Stimulated activated naive CD4-positive, alpha-beta T cell treated with Interleukin-2 at 50 U/mL for 16 hours (primary cell): ENCODE measurements around the gene SLC29A1.

Experiments used
- DNase-seq: peaks from one replicate; lab custom pipeline; 2025; lab: John Stamatoyannopoulos, UW

The SLC29A1 gene

DNA sequence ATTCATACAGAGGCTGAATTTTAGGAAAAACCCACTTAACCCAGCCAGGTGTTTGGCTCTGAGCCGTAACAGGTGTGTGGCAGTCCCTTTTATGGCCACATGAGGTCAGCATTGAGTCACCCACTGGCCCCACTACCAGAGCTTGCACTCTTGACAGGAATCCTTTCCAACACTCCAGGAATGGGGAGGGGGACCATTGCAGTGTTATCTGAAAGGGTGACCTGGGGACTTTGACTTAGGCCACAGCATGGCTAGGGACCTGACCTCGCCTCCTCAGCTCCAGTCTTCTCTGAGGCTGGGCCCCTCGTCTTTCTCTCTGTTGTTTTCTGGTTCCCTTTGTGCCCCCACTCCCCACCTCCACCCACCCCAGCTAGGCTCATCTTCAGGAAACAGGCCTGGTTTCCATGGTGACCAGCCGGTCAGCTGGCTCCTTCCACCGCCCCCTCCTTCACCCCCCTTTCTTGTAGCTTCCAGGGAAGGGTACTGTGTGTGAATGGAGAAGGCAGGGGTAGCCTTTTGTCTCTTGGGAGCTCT is 44.8 kb downstream of the SLC29A1 start:
- DNase-seq = peak; percentile 34

DNA sequence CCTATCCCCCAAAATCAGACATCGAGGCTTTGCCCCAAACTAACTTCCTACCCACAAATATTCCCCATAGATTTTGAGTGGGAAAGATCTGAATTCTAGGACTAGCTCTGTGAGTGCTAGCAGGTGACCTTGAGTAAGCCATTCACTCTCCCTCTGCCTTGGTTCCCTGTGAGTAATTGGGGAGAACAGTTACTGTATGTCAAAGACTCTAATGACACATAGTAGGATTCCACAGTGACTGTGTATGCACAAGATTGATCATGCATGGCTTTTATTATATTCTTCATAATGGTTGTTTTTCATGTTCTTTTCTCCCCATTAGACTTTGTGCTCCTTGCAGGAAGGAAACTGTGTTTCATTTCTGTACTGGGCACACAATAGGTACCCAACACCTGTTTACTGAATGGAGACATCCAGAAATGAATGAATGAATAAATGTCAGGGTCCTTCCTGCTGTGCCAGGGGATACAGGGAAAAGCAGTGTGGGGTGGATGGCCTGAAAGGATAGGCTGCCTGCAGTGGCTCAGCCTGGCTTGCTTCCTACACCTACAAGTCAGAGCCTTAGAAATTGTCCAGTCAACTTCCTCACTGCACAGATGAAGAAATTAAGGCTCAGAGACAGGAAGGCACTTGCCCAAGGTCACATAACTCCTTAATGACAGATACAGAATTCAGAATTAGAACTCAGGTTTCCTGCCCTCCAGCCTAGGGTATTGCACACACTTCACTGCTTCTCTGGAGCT is 46.0 kb downstream of the SLC29A1 start:
- no peak for DNase-seq

DNA sequence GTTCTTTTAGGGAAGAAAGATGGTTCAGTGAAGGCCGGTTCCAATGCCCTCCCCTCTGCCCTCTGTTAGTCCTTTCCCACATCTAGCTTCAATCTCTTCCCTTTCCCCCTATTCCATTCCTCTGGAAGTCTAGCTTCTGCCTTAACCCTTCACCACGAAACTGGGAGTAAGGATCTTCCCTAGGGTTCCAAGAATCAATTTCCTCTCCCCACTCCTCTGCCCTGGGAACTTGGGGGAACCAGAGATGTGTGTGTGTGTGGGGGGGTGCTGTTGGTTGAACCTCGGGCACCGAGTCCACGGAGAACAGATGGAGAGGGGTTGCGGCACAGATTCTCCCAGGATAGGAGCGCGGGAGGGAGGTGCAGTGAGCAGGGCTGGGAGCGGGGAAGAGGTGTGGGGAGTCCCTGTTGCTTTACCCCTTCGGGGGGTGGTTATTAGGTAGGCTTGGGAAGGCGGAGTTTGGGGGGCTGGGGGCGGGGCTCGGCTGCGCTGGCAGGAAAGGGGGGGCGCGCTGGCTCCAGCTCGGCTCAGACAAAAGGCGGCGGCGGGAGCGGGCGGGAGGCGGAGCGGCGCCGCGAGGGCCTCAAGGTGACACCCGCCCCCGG is 46.6 kb downstream of the SLC29A1 start, which contains the start of gene TMEM151B:
Gene TMEM151B (plus strand): TSS at position 530 of the 605 bp plus-strand sequence. CDS start 293 bp downstream, outside the sequence.
- DNase-seq = no peak

DNA sequence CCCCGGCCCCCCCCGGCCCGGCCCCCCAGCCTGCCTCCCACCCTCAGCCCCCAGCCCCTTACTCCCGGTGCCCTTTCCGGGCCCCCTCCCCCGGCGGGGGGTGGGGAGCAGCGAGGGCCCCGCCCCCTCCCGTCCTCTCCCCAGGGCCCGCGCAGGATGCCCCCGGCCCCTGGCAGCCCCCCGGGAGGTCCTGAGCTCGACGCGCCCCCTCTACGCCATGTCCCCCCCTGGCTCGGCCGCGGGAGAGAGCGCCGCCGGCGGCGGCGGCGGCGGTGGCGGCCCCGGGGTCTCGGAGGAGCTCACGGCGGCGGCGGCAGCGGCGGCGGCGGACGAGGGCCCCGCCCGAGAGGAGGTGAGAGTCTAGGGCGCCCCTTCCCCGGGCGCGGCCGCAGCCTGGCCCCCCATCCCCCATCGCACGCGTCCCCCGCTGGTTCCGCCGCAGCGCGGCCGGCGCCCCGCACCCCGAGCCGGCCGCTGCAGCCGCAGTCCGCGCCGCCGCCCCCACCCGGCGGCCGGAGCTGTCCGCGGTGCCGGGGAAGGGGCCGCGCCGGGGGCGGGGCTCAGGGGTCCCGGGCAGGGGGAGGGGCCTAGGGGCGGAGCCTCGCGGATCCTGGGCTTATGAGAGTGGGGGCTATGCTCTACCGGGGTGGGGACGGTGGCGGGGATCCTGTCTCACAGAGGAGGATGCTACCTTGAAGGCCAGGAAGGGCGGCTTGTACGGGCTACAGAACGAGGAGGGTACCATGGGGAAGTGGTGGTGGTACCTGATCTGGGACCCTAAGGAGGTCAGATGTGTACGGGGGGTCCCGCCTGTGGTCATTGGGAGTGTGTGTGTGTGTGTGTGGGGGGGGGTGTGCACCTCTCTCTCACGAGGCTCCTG is 47.4 kb downstream of the SLC29A1 start:
- no peak for DNase-seq

DNA sequence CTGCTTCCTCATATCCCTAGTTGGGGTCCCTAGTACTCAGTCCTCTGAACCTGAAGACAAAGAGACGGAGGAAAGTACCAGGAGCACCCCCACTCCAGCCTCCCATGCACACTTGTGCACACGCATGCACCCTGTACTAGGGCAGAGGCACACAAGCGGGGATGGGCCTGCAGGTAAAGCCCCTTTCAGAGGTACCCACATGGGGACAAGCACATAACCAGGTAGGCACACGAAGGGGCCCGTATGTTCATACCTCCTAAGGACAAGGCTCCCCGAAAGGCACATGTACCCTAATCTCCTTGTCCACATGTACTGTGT is 48.0 kb downstream of the SLC29A1 start:
- no peak for DNase-seq

DNA sequence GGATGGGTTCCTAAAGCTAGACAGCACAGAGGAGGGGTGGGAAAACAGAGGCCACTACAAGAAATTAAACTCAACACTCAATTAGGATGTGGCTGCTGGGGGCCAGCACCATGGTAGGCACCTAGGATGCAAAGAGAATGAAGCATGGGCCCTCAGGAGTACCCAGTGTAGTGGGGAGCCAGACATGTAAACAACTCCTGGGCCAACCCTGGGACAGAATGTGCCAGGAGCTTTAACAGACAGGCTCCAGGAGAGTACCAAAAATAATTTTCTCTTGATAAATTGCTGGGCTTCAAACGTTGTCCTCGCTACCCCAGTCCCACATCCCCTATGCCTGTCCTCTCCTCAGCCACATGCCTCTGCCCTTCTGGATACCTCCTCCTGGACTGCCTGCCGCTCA is 48.5 kb downstream of the SLC29A1 start:
- DNase-seq = no peak

DNA sequence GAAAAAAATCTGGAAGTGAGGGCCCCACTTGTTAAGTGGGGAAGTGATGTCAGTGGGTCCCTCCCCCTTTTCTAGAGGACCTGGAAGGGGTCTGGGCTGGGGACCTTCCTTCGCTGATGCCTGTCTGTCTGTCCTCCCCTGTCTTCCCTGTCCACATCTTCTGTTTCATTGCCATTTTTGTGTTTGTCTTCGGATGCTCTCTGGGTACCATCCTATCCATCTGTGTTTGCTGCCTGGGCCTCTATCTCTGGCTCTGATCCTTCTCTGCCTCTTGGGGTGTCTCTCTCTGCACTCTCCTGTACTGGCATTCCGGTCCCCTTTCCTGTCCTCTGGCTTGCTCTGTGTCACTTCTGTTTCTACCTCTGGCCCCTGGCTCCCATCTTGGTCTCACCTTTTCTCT is 49.1 kb downstream of the SLC29A1 start:
- no peak for DNase-seq

DNA sequence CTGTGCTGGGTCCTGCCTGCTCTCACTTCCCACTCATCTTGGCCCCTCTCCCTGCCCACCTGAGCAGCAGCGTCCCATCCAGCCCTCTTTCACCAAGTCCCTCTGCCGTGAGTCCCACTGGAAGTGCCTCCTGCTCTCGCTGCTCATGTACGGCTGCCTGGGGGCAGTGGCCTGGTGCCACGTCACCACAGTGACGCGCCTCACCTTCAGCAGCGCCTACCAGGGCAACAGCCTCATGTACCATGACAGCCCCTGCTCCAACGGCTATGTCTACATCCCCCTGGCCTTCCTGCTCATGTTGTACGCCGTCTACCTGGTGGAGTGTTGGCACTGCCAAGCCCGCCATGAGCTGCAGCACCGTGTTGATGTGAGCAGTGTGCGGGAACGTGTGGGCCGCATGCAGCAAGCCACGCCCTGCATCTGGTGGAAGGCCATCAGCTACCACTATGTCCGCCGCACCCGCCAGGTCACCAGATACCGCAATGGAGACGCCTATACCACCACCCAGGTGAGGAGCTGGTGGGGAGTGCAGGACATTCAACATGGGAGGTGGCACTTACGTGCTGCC is 49.7 kb downstream of the SLC29A1 start:
- DNase-seq = no peak

DNA sequence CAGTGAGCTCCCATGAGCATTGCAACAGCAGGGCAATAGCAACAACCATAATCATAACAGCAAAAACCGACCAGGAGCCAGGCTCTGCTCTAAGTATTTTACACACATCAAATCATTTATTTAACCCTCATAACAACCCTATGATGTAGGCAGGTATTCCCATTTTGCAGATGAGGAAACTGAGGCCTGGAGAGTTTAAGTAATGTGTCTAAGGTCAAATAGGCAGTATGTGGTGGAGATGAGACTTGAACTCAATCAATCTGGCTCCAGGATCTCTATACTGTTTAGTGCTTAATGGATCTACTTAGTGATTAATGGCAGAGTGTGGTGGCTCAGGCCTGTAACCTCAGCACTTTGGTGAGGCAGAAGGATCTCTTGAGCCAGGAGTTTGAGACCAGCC is 50.2 kb downstream of the SLC29A1 start:
- DNase-seq = no peak

DNA sequence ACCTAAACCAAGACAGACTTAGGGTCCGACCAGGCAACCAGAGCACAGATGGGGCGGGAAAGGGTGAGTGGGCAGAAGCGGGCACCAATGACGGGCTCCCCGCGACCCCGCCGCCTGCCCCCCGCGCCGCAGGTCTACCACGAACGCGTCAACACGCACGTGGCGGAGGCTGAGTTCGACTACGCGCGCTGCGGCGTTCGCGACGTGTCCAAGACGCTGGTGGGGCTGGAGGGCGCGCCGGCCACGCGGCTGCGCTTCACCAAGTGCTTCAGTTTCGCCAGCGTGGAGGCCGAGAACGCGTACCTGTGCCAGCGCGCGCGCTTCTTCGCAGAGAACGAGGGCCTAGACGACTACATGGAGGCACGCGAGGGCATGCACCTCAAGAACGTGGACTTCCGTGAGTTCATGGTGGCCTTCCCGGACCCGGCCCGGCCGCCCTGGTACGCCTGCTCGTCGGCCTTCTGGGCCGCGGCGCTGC is 51.9 kb downstream of the SLC29A1 start:
- DNase-seq = no peak

DNA sequence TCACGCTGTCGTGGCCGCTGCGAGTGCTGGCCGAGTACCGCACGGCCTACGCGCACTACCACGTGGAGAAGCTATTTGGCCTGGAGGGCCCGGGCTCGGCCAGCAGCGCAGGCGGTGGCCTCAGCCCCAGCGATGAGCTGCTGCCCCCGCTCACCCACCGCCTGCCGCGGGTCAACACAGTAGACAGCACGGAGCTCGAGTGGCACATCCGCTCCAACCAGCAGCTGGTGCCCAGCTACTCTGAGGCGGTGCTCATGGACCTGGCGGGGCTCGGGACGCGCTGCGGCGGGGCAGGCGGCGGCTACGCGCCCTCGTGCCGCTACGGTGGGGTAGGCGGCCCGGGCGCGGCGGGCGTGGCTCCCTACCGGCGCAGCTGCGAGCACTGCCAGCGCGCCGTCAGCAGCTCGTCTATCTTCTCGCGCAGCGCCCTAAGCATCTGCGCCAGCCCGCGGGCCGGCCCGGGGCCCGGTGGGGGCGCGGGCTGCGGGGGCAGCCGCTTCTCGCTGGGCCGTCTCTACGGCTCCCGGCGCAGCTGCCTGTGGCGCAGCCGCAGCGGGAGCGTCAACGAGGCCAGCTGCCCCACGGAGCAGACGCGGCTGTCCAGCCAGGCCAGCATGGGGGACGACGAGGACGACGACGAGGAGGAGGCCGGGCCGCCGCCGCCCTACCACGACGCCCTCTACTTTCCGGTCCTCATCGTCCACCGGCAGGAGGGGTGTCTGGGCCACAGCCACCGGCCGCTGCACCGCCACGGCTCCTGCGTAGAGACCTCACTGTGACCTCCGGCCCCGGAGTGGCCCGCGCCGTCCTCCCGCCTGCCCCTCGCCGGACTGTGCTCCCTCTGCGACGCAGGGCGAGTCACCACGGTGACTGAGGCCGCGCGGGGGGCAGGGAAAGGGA is 52.6 kb downstream of the SLC29A1 start:
- DNase-seq = no peak

DNA sequence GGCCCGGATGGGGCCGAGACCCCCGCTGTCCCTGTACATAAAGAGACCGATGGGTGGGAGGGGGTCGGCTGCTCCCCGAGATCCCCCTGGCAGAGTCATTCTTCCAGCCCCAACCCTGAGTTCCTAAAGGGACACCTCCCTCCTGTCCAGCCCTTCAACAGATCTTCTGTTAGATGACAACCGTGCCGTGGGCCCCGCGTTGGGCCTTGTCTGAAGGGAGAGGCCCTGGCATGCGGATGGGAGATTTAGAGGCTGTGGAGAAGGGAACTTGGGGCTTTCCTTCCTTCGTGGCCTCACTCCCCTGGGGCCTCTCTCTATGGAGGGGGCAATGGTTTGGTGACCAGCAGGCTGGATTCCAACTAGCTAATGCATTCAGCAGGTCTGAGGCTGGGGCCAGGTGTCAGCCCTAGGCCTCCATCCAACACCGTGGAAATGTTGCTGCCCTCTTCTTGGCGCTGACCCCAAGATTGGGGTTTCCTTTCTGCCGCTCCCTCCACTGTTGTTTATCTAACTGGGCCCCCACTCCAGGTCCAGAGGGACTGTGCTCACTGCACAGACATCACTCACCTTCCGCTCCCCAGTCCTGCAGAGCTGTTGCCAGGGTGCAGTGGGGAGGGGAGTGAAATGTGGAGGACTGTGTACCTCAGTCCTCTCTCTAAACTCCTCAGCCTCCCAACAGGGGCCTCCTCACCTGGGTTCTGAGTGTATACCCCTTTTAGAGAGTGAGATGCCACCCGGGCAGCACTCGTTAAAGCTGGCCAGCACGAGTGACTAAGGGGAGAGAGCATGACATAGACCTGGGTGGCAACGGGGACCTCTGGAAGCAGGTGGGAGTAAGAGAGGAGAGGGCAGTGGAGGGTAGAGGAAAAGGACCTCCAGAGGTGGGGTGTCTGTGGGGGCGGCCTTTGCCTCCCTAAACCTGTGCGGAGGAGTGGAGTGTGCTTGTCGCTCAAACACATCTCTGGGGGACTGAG is 53.6 kb downstream of the SLC29A1 start:
- DNase-seq = no peak

DNA sequence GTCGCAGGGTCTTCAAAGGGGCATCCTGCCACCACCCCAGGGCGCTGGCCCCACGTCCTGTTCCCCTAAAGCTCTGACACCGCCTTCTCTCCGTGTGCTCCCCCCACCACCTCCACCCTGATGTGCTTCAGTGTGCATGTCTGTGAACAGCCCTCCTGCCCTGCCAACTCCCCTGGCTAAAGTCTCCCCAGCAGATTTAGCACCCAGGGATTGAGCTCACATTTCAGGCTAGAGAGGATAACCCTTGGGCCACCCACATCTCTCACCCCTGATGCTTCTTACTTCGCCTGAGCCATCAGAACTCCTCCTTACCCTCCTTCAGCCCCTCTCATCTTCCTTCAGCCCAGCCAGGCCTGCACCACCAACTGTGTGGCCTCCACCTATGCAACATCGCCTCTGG is 54.4 kb downstream of the SLC29A1 start:
- no peak for DNase-seq

DNA sequence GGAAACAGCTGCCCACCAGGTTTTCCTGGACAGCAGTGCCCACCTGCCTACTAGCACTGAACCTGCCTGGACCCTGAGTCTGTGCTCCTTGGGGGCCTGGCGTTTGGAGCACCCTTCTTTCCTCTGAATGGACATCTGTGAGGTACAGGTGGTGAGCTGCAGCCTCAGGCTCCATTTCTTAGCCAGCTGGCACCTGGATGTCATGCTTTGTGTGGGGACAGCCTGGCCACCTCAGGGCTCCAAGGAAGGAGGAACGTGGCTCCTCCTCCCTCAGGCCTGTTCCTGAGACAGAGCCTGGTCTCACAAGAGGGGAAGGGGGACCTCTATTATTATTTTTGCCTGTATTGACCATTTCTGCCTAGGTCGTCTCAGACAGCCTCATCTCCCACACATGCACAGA is 54.9 kb downstream of the SLC29A1 start:
- no peak for DNase-seq

DNA sequence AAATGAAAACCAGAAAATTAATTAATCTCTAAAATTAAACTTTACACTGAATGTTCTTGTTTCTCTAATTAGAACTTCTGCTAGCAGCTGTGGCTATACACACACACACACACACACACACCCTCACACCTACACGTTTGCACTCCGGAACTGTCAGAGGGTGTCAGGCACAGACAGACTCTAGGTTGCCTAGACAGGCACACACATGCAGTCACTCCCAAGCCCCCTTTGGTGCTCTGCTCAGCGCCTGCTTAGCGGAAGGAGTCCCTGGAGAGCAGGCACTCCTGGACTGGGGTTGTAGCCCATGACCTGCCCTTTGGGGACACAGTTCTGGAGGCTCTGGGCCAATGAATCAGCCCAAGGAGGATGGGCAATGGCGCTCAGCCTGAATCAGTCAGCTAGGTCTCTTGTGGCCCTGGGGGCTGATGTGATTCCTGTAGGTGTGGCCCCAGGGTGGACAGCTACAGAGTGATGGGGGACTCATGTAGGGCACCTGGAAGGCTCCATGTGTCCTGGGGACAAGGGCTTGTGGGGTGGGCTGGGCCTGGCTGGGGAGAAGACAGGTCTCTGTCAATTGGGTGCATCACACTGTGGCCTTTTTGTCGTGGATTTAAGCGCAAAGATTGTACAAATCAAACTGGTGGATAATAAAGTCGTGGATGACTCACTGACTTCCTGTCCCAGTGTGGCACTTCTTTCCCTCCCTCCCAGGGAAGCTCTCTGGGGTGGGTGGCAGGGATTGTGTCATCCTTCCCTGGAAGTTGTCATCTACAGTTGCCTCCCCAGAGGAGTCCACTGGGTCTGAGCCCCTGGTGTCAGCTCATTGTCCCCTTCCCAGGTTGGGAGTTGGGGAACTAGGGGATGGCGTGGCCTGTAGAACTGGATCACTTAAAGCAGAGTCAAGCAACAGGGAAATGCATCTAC is 55.6 kb downstream of the SLC29A1 start:
- DNase-seq = no peak
